RCC 7860 (cell line): ENCODE measurements around the gene KCNG2.
"Not testable (repeated sequence)": the region's sequence is repeated elsewhere in the genome, so short reads cannot be mapped to it uniquely, and the experiment has no call there.

Source experiments
- DNase-seq: peaks from one replicate; pipeline ENCODE4 v3.0.0-alpha.2; 2015; ENCODE audit warnings: low spot score
- FAIRE-seq: peaks from 2 replicates; lab custom pipeline; 2012; peaks lifted over from hg19 to GRCh38; lab: Jason Lieb, UNC

Gene KCNG2

DNA sequence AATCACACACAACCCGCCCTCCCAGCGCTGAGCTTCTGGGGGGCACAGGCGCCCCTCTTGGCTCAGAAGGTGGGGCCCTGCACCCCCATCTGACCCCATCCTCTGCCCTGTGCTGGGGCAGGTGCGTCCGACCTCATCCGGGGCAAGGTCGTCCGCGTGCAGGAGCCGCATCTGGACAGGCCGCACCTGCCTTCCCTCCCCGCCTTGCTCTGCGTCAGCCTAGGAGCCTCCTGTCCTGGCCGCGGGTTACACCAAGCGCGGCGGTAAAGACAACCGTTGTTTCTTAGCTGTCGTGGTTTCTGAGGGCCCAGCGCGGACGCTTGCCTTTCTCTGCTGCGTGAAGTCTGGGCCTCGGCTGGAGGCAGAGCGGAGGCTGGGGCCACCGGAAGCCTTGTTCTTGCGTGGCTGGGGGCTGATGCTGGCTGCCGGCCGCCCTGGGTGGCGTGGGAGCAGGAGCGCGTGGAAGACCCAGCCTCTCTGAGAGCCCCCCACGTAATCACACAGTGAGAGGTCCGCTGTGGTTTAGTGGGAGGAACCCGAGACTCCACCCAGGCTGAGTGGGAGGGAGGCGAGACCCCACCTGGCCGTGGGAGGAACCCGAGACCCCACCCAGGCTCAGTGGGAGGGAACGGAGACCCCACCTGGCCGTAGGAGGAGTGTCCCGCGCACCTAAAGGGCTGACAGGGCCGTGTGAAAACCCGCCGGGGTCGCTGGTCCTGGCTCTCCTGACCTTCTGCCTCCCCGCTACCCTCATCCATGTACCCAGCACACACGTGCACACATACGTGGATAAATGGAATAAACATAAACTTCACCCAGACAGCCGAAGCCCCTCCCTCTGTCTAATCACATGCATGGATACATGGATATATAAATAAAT lies 51.8 kb downstream of the KCNG2 start:
- FAIRE-seq = no peak
- no peak for DNase-seq

- DNase-seq = no peak
Observed at GRCh38 chr18:79850731-79851130, 53.0 kb downstream of the KCNG2 start.

DNA sequence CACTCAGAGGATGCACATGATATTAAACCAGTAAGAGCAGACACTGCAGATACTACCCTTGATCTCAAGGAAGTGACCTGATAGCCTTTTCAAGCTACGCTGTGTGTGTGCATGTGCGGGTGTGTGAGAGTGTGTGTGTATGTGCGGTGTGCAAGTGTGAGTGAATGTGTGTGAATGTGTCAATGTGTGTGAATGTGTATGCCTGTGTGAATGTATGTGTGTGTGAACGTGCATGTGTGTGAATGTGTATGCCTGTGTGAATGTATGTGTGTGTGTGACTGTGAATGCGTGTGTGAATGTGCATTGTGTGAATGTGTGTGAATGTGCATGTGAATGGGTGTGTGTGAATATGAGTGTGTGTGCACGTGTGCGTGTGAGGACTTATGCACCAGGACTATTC lies 53.8 kb downstream of the KCNG2 start:
- no peak for DNase-seq
- no peak for FAIRE-seq

More at GRCh38 chr18:79850731-79851130, 53.0 kb downstream of the KCNG2 start:
- no peak for FAIRE-seq

DNA sequence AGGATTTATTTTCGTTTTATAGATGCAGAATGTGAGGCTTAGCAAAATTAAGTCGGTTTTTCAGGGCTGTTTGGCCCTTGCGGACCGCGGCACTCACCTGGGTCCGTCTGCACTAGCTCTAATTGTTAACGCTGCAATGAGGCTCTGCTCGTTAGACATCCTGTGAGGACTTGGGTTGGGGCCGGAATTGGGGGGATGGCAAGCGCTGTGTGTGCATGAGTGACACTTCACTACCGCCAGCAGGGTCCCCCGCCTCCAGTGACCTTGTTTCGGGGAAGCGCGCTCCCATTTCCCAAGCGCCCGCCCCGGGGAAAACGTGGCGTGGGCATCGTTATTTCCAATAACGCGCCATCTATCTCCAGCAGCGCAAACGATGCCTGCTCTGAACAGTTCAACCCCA lies 54.2 kb downstream of the KCNG2 start:
- FAIRE-seq (no peak), DNase-seq (no peak)

DNA sequence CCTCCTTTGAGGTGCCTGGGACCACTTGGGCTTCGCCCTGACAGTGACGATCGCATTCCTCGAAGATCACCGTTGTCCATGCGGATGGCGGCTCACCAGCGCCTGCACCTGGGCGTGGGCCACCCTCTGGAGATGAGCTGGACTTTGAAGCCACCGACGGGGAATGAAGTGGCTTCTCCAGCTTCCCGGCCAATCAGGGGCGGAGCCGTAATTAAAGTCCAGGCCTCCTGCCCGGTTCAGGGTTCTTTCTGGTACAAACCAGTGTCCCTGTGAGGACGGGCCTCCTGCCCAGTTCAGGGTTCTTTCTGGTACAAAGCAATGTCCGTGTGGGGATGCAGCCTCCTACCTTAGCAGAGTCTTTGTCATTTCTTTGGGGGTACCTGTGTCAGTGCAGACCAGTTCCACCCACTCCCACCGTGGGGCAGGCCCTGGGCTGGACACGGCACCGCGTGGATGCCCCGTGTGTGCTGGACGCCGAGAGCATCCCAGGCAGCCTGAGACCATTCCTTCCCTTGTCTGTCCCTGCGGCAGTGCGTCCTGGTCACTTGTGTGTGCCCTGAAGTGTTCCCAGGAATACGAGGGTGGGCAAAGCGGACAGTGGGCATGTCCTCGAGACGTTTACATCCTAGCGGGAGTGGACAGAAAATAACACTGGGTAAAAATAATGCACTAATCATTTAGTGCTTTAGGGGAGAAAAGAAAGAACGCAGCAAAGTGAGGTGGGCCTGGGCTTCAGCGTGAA lies 55.0 kb downstream of the KCNG2 start:
- no peak for FAIRE-seq

GRCh38 chr18:79853303-79853992 lies 55.7 kb downstream of the KCNG2 start:
- FAIRE-seq = no peak
- DNase-seq = no peak

More for the DNA sequence above, 55.0 kb downstream of the KCNG2 start:
- no peak for DNase-seq

- no peak for FAIRE-seq
- DNase-seq = no peak
Observed at GRCh38 chr18:79853993-79854364, 56.2 kb downstream of the KCNG2 start.

DNA sequence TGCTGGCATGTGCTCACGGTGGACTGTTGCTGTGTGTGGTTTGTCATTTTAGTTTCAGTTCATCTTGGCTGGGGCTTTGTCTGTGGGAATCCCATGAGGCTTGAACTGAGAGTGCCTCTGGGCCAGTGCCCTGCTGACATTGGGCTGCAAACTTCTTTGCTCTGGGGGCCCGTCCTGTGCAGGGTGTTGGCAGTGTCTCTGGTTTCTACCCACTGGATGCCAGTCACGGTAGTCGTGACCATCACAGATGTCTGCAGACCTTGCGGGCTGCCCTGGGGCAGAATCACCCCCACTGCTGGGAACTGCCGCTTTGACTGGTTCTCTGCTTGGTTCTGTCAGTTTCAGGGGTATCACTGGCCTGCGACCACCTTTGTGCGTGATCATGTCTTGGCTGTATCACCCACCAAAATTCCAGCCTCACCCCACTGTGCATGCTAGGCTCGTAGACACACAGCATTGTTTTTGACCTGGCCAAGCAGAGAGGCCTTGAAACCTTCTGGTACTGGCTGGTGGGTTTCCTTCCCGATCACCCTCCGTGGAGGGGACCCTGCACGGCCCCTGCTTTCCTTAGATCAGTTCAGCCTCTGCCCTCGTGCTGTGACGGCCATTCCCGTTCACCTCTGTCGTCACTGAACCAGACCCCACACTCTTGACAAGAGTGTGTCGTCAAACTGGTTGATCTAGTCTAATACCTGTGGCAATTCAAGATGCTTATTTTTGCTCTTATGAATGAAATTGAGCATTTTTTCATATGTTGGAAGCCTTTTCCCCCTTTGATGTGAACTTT lies 57.6 kb downstream of the KCNG2 start:
- FAIRE-seq = no peak
- no peak for DNase-seq

DNA sequence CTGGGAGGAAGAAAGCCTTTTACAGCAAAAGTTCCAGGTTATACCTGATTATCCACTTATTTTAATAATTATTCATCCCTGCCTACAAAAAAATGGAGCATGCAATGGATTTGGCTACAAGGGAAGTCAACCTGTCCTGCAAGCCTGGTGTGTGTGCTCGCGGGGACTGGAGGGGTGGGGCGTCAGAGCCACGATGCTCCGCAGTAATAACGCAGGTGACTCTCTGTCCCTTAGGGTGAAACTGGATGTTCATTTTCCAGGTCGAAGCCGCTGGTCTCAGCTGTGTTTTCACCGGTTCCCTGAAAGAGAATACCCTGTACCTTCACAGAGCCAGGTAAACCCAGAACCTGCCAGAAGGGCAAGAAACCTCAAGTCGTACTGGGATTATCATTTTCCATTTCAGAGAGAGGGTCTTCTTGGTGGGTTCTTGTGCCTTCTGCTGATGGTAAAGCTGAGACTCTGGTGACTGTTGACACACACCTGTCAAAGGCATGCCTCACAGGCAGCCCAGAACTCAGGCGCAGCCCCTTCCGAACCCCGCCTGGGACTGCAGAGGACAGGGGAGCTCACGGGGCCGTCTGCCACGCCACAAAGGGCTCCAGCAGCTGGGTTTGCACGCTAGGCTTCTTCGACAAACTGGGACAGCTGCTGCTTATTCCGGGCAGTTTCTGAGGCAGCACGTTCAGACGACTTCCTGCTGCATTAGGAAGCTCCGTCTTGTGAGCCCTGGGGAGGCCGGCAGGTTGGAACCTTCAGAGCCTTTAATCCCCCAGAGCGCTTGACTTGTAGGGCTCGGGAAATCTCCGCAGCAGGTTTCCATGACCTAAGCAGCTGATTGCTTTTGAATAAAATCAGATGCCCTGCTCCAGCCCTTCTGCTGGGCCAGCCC lies 58.6 kb downstream of the KCNG2 start:
- DNase-seq (no peak), FAIRE-seq (no peak)

- FAIRE-seq (no peak), DNase-seq (no peak)
Observed at GRCh38 chr18:79857082-79857671, 59.4 kb downstream of the KCNG2 start.

- FAIRE-seq (no peak), DNase-seq (no peak)
Observed at GRCh38 chr18:79859314-79859713, 61.6 kb downstream of the KCNG2 start.

DNA sequence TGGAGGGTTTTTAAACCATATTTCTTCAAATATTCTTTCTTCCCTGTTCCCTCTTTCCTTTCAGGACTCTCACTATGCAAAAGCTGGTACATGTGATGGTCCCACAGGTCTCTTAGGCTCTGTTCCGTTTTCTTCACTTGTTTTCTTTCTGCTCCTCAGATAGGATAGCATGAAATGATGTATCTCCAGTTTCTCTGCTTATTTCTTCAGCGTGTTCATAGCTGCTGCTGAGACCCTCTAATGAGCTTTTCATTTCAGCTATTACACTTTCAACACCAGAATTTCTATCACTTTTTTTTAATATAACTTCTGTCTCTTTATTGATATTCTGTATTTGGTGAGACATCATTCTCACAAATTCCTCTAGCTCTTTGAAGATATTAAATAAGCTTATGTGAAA lies 63.9 kb downstream of the KCNG2 start:
- FAIRE-seq = no peak
- no peak for DNase-seq

GRCh38 chr18:79862562-79862961 lies 64.8 kb downstream of the KCNG2 start:
- DNase-seq = no peak
- no peak for FAIRE-seq

- FAIRE-seq (no peak), DNase-seq (no peak)
Observed at GRCh38 chr18:79863161-79864005, 65.6 kb downstream of the KCNG2 start.

GRCh38 chr18:79864006-79864725 lies 66.4 kb downstream of the KCNG2 start:
- no peak for FAIRE-seq
- DNase-seq = no peak

DNA sequence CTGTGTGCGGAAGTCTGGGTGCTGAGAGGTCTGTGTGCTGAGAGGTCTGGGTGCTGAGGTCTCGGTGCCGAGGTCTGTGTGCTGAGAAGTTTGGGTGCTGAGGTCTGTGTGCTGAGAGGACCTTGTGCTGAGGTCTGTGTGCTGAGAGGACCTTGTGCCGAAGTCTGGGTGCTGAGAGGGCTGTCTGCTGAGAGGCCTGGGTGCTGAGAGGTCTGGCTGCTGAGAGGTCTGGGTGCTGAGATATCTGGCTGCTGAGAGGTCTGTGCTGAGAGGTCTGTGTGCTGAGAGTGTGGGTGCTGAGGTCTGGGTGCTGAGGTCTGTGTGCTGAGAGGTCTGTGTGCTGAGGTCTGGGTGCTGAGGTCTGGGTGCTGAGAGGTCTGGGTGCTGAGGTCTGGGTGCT lies 67.2 kb downstream of the KCNG2 start:
- not testable (repeated sequence) for FAIRE-seq

DNA sequence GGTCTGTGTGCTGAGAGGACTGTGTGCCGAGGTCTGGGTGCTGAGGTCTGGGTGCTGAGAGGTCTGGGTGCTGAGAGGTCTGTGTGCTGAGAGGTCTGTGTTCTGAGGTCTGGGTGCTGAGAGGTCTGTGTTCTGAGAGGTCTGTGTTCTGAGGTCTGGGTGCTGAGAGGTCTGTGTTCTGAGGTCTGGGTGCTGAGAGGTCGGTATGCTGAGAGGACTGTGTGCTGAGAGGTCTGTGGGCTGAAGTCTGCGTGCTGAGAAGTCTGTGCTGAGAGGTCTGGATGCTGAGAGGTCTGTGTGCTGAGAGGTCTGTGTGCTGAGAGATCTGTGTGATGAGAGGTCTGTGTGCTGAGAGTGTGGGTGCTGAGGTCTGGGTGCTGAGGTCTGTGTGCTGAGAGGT lies 68.2 kb downstream of the KCNG2 start:
- DNase-seq, FAIRE-seq: not testable (repeated sequence)

More for the DNA sequence above, 67.2 kb downstream of the KCNG2 start:
- not testable (repeated sequence) for DNase-seq
